Activated naive CD8-positive, alpha-beta T cell treated with anti-CD3 and anti-CD28 coated beads for 36 hours (primary cell): Measurements from ENCODE around the gene RUNX1. TPM values are rescaled to one million over a fixed set of nuclear protein-coding genes. Genes with fewer than 3 reads are reported as not detected.

ENCODE experiments used
- DNase-seq: peaks from one replicate; pipeline ENCODE4 v3.0.0; 2021
- H3K27ac Mint-ChIP-seq: one replicate; pipeline ENCODE4 v1.8.0; 2022; ENCODE audit warnings: mild to moderate bottlenecking, moderate library complexity, mixed read lengths
- H3K27me3 Mint-ChIP-seq: one replicate; pipeline ENCODE4 v1.8.0; 2022; ENCODE audit warnings: mild to moderate bottlenecking, mixed read lengths
- H3K36me3 Mint-ChIP-seq: one replicate; pipeline ENCODE4 v1.8.0; 2021; ENCODE audit warnings: mild to moderate bottlenecking, mixed read lengths
- H3K4me1 Mint-ChIP-seq: one replicate; pipeline ENCODE4 v1.8.0; 2021; ENCODE audit warnings: mixed read lengths
- H3K4me3 Mint-ChIP-seq: one replicate; pipeline ENCODE4 v1.8.0; 2022; ENCODE audit warnings: mild to moderate bottlenecking, moderate library complexity, mixed read lengths
- H3K9me3 Mint-ChIP-seq: one replicate; pipeline ENCODE4 v1.8.0; 2022; ENCODE audit warnings: mixed read lengths
- total RNA-seq, 2 experiments: library from RNA; stranded (reverse); gene quantifications; one replicate each; pipeline ENCODE4 v1.2.3, GENCODE V29; 2021

RUNX1 gene
- total RNA-seq, 2 experiments from 2014 or later = 16.6 to 18.0 TPM

DNA sequence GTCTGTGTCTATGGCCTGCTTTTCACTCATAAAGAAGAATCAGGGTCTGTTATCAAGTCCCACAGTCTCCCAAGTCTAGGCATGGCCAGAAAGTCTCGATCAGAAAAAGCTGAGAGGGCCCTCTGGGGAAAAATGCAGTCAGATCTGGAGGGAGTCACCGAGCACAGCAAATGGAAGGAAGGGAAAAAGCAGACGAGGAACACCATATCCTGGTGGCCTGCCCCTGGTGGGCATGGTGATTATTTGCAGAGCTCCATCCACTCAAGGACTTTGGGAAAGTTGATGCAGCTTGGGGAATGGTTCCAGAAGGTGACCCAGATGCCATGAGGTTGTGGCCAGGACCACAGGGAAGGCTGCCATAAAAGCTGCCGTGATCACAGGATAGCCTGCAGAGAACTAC is 191.2 kb downstream of the RUNX1 start:
- DNase-seq = no peak
- Mint-ChIP-seq H3K27ac (no peak overlapping the region), H3K36me3 (peaks cover 39% of the 10 kb centered on the region), H3K9me3 (no peaks in the 10 kb centered on the region), H3K4me3 (no peak overlapping the region), H3K4me1 (peaks cover 6% of the 10 kb centered on the region), H3K27me3 (no peaks in the 10 kb centered on the region)

DNA sequence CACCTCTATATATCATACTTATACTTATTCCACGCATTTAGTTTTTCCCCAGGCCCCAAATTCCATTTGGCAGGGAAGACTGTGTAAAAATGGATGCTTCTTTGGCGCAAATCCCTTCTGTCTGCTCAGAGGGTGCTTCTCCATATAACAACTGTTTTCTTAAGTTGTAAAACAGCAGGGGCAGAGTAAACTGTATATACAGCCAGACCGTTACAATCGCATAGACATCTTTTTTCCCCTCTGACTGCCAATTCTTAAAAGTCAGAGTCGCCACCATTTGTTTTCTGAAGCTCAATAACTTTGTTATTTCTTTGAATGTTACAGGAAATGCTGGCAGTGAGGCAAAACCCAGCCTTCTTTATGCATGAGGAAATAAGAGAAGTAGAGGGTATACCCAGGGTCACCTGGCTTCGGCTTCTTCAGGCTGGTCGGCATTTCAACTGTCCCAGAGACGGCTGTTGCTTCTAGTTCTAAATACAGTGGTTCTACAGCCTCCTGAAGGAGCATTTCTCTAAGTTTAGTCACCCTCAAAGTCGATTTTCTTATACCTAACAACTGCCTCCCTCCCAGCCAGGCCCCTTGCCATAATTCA is 191.9 kb downstream of the RUNX1 start:
- H3K36me3 Mint-ChIP-seq = peaks cover 37% of the 10 kb centered on the region
- no peak overlapping the region for H3K4me3 Mint-ChIP-seq
- no peaks in the 10 kb centered on the region for H3K9me3 Mint-ChIP-seq
- H3K27me3 Mint-ChIP-seq = no peaks in the 10 kb centered on the region
- no peak for DNase-seq
- H3K4me1 Mint-ChIP-seq = peaks cover 13% of the 10 kb centered on the region
- H3K27ac Mint-ChIP-seq = no peak overlapping the region

DNA sequence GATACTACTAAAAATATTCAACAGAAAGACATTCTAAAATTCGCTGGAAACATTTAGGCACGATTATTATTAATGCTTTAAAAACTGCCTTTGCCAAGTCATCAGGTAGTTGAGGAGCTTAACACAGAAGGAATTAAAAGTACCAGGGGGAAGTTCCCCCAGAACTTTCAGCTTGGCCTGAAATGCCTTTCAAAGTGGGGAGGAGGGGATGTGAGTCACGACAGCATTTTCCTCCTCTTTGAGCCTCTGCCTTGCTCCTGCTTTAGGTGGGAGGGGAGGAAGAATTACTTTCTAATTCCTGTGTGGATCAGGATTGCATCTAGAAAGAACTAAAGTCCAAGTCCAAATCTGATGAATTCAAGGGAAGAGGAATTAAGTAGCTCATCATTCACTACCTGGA is 196.7 kb downstream of the RUNX1 start:
- Mint-ChIP-seq H3K27me3 (no peaks in the 10 kb centered on the region), H3K4me1 (peaks cover 9% of the 10 kb centered on the region), H3K36me3 (peaks cover 28% of the 10 kb centered on the region), H3K9me3 (no peaks in the 10 kb centered on the region), H3K27ac (peak overlapping the region; percentile 20), H3K4me3 (no peak overlapping the region)
- DNase-seq = no peak

DNA sequence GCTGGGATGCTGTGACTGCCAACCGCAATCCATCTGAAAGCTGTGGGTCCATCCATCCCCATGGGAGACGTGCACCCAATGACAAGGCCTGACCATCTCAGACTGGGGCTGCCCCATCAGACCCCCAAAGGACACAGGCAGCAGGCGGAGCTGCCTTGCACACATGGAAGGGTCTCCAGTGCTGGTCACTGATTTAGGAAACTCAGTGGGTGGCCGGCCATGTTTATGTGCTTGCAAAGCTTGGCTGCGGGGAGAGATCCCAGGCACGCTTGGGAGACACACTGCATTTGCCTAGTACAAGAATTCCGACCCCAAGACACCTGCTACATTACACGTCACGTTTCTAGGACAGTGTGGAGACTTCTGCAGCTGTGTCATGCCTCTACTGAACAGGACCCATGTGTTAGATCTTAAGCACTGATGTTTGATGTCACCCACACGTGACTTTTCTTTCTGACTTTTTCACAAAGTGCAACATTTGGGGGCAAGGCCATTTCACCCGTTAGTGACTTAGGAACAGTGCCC is 198.9 kb downstream of the RUNX1 start:
- no peak overlapping the region for H3K27ac Mint-ChIP-seq
- H3K4me3 Mint-ChIP-seq = no peak overlapping the region
- H3K36me3 Mint-ChIP-seq = peaks cover 23% of the 10 kb centered on the region
- H3K9me3 Mint-ChIP-seq = no peaks in the 10 kb centered on the region
- no peak for DNase-seq
- no peaks in the 10 kb centered on the region for H3K27me3 Mint-ChIP-seq
- peaks cover 21% of the 10 kb centered on the region for H3K4me1 Mint-ChIP-seq

DNA sequence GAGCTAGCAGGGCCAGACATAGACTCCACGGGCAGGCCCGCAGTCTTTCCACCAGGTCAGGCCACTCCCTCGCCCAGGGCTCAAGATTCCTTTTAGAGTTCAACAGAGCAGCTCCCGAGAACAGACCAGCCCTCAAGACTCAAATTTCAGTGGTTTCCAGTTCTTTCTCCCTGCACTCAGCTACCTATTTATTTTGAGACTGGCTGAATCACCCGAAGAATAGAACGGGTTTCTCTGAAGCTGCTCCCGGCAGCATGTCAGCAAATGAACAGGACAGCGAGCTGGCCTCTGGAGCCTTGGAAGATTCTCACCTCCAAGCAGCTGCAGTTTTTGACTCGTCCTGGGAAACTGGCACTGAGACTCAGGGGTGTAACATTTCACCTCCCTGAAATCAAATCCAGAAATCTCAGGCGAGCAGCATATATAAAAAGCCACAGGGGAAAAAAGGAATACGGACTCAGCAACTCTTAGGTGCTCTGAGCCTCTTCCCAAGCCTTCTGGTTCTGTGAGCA is 202.4 kb downstream of the RUNX1 start:
- no peak for DNase-seq
- Mint-ChIP-seq H3K36me3 (peaks cover 23% of the 10 kb centered on the region), H3K27me3 (no peaks in the 10 kb centered on the region), H3K4me3 (no peak overlapping the region), H3K9me3 (no peaks in the 10 kb centered on the region), H3K27ac (no peak overlapping the region), H3K4me1 (peaks cover 28% of the 10 kb centered on the region)

DNA sequence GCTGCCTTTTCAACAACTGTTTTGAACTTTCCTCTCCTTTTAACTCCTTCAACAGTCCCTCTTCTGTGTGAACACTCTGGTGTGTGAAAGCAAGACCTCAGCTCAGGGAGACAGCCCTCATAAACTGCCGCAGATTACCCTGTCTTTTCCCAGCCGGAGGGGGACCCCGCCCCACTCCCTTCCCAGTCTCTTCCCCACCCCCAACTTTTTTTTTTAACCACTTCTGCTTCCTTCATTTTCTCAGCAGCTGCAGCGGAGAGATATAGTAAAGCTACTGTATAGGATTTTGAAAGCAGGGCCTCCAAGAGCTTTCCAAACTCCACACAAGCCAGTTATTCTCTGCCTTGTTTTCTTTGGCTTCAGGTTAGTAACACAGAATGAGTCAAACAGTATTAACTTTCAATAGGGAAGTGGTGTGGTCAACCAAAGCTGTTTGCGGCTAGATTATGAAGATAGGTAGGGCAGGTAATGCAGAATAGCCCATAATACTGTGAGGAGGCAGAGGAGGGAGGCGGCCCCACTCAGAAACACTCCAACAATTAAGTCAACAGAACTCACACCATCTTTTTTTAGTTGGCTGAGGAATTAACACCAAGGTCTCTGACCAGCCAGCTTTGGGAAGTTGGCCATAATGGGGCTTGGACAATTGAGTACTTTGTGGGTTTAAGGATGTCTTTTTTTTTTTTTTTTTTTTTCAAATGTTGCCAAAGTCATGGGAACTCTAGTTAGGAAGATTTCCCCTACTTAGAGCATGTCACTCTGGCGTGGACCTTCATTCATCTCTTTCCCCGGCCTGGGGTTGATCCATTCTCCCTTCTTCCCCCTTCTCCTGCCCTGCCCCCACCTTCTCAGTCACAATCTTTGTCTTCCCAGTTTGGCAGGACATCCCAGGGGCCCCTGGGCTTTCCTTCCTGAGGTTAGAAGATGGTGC is 203.3 kb downstream of the RUNX1 start:
- H3K27me3 Mint-ChIP-seq = no peaks in the 10 kb centered on the region
- H3K36me3 Mint-ChIP-seq = peaks cover 17% of the 10 kb centered on the region
- H3K9me3 Mint-ChIP-seq = no peaks in the 10 kb centered on the region
- H3K4me3 Mint-ChIP-seq = no peak overlapping the region
- H3K4me1 Mint-ChIP-seq = peaks cover 28% of the 10 kb centered on the region
- no peak overlapping the region for H3K27ac Mint-ChIP-seq
- DNase-seq = no peak

DNA sequence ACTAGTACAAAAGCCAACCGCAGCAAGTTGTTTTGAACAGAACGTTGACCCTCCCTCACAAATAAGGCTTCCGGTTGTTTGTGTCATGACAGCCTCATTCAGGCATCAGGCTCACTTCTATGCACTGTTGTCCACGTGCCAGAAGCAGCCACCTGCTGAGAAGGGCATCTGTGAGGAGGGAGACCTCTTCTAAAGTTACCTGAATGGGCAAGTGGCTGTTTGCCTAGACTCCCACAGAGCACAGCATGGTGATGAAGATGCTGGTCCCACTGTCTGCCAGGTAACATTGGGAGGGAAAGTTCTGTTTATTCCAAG is 204.2 kb downstream of the RUNX1 start:
- Mint-ChIP-seq H3K4me1 (peaks cover 28% of the 10 kb centered on the region), H3K9me3 (no peaks in the 10 kb centered on the region), H3K4me3 (no peak overlapping the region), H3K27me3 (no peaks in the 10 kb centered on the region), H3K27ac (peak overlapping the region; percentile 59), H3K36me3 (peaks cover 19% of the 10 kb centered on the region)
- no peak for DNase-seq

DNA sequence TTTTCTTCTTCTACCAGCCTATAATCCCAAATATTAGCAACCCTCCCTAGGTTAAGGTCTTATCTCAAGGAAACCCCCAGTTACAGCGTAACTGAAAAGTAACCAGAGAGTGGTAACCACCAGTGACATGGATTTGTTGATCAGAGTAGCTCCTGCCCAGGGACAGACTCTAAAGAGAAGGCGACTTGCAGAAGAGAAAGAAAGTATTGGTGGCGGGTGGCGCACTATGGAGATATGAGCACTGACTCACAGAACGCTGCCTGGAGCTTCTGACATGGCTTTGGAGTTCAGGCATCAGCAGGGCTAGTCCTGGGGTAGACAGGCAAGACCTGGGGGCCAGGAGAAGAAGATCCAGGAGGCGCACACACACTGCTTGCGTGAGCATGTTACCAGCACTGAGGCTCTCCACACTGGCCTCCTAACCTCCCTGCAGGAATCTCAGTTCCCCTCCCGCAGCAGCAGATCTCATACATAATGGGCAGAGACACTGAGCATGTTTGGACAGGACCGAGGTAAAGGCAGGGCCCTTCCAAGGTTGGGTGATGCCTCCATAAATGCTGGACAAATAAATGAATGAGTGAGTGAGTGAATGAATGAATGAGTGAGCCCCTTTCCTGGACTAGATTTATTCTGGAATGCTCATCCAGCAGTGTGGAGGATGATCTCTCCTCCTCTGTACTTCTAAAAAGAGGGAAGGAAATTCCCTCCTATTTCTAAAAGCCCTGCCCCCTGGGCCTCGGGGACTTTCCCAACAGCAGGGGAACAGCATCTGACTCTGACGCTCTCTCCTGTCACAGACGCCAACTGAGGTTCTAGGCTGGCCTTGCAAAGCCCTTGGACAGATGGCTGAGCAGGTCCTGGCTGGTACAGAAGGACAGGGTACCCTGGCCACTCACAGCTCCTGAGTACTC is 204.8 kb downstream of the RUNX1 start:
- H3K27ac Mint-ChIP-seq = peak overlapping the region; percentile 1
- no peak for DNase-seq

DNA sequence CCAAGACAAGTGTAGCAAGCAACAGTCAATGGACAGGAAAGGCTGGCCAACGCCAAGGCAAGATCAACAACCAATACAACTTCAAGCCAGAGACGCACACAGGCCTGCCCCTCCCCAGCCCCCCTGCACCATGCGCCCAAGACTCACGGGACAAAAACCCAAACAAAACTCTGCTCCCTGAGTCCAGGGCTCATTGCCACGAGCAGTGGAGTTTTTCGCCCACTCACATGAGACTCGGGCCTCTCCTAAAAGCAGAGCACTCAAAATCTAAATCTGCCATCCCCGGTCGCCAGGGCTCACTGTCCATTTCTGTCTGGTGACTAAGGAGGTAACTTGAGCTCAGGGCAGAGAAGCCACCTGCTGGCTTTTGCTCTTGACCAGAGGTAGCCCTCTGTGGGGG is 205.5 kb downstream of the RUNX1 start:
- H3K27ac Mint-ChIP-seq = no peak overlapping the region
- peaks cover 19% of the 10 kb centered on the region for H3K36me3 Mint-ChIP-seq
- H3K9me3 Mint-ChIP-seq = no peaks in the 10 kb centered on the region
- no peak overlapping the region for H3K4me3 Mint-ChIP-seq
- peaks cover 36% of the 10 kb centered on the region for H3K4me1 Mint-ChIP-seq
- no peaks in the 10 kb centered on the region for H3K27me3 Mint-ChIP-seq
- DNase-seq = no peak

More for the DNA sequence above, 204.8 kb downstream of the RUNX1 start:
- H3K27me3 Mint-ChIP-seq = no peaks in the 10 kb centered on the region
- no peak overlapping the region for H3K4me3 Mint-ChIP-seq
- H3K4me1 Mint-ChIP-seq = peaks cover 31% of the 10 kb centered on the region
- H3K9me3 Mint-ChIP-seq = no peaks in the 10 kb centered on the region
- peaks cover 19% of the 10 kb centered on the region for H3K36me3 Mint-ChIP-seq

DNA sequence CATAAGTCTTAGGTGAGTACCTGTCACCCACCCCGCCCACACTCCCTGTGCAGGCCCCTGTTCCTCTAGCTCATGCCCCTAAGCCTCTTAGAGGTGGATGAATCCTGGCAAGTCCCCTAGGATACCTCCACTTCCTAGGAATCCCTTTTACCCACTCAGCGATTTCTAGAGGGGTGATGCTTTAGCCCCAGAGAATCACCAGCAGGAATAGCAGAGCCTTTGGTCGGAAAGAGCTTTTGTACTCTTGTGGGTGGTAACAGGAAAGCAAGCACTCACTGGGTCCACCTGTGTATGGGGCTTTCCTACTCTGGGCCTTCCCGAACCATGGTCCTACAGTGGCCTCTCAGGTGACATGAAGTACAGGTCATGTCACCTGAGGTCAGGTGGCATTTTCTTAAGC is 207.9 kb downstream of the RUNX1 start:
- Mint-ChIP-seq H3K27me3 (no peaks in the 10 kb centered on the region), H3K4me1 (peaks cover 44% of the 10 kb centered on the region)

DNA sequence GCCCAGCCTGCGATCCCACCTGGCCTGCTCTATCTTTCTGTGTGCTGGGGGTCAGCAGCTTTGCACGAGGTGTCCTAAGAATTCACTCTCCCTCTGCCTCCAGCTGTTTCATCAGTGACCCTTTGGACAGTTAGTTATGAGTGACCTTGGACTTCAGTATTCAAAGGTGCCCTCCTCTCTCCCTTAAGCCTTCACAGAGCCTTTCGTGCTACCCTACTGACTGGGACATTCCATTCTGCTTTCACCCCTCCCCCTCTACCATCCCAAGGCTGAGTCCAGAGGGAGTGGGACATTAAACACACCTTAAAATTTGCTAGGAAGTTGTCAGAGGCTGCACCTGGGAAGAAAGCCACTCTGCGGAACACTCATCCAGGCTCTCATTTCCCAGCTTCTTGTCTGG is 208.4 kb downstream of the RUNX1 start:
- peaks cover 44% of the 10 kb centered on the region for H3K4me1 Mint-ChIP-seq
- H3K9me3 Mint-ChIP-seq = no peaks in the 10 kb centered on the region
- no peak overlapping the region for H3K4me3 Mint-ChIP-seq
- no peak for DNase-seq
- H3K36me3 Mint-ChIP-seq = peaks cover 20% of the 10 kb centered on the region
- no peak overlapping the region for H3K27ac Mint-ChIP-seq
- H3K27me3 Mint-ChIP-seq = no peaks in the 10 kb centered on the region

More for the DNA sequence above, 207.9 kb downstream of the RUNX1 start:
- Mint-ChIP-seq H3K36me3 (peaks cover 20% of the 10 kb centered on the region), H3K27ac (no peak overlapping the region), H3K9me3 (no peaks in the 10 kb centered on the region), H3K4me3 (no peak overlapping the region)
- no peak for DNase-seq

DNA sequence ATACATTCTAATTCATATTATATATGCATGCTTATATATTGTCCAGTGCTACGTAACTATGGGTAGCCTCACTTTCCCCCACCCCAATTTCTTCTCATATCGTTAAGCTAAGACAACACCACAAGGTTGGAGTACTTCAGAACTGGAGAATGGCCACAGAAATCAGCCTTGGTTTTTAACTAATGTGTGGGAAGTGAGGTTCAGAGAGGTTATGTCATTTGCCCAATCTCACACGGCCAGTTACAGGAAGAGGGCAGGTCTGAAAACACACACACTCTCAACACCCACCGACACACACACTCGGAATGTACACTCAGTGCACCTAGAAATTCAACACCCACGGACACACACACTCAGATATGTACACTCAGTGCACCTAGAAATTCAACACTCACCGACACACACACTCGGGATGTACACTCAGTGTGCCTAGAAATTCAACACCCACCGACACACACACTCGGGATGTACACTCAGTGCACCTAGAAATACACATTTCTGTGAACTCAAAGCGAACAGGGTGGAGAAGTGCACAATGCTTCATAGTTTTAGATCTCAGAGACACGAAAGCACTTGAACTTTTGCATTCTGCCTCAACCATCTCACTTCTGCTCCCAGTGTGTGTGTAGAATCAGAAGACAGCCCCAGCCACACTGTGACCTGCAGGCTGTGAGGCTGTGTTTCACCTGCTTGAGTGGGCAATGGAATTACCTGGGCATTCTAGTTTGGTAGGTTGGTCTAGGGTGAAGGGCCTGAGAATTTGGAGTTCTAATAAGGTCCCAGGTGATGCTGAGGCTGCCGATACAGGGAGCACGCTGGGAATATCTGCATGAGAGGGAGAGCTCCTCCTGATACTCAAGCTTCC is 209.9 kb downstream of the RUNX1 start:
- H3K9me3 Mint-ChIP-seq = no peaks in the 10 kb centered on the region
- H3K36me3 Mint-ChIP-seq = peaks cover 23% of the 10 kb centered on the region
- no peak overlapping the region for H3K27ac Mint-ChIP-seq
- no peak for DNase-seq
- H3K27me3 Mint-ChIP-seq = no peaks in the 10 kb centered on the region
- no peak overlapping the region for H3K4me3 Mint-ChIP-seq
- peaks cover 41% of the 10 kb centered on the region for H3K4me1 Mint-ChIP-seq

DNA sequence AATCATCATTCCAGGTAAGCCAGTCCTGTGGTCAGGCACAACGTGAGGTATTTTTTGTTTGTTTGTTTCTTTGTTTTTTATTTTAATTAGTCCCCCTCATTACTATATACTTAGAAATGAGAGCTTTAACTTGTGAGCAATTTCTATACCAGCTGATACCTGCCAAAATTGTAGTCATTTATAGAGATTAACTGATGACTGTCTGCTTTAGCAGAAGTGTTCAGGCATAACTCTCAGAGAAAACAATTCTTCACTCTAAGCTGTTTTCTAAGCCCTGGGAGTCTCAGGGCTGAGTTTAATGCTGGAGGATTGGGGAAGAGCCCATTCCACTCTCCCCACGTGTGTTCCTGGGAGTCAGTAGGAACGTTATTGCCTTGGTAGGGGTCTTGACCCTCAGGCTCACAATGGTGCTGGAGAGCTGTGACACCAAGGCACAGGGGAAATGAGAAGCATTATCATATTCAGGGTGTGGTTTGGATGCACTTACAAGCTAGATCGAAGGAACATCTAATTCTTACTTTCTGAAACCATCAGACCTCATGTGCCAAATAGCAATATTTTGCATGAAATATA is 212.1 kb downstream of the RUNX1 start:
- Mint-ChIP-seq H3K4me3 (no peak overlapping the region), H3K27me3 (no peaks in the 10 kb centered on the region), H3K36me3 (peaks cover 31% of the 10 kb centered on the region), H3K27ac (no peak overlapping the region), H3K4me1 (peaks cover 39% of the 10 kb centered on the region), H3K9me3 (no peaks in the 10 kb centered on the region)
- no peak for DNase-seq
